OCI-LY1 (cell line): ENCODE data around the gene RBM20.

ENCODE experiments used
- H2AFZ ChIP-seq: fragments of 200-600 bp; sonication (generic), shearing (Covaris generic); 2 replicates; pipeline ENCODE4 v1.6.0; 2014; ENCODE audit warnings: antibody characterized with exemption, mild to moderate bottlenecking, low read length
- H3F3A ChIP-seq: fragments of 200-600 bp; sonication (generic), shearing (Covaris generic); 2 replicates; pipeline ENCODE4 v1.6.0; 2014; ENCODE audit warnings: mild to moderate bottlenecking, antibody characterized with exemption, low read length, moderate library complexity; ENCODE audit not compliant: insufficient read depth
- H3K27ac ChIP-seq: fragments of 200-600 bp; sonication (generic); 2 replicates; pipeline ENCODE4 v1.5.1; 2014; ENCODE audit warnings: low read length, mixed run types, mild to moderate bottlenecking, low read depth; ENCODE audit not compliant: poor library complexity, severe bottlenecking
- H3K27me3 ChIP-seq: fragments of 200-600 bp; sonication (generic); 2 replicates; pipeline ENCODE4 v1.6.0; 2014; ENCODE audit warnings: antibody characterized with exemption, mild to moderate bottlenecking, low read length, moderate library complexity; ENCODE audit not compliant: insufficient read depth
- H3K36me3 ChIP-seq: fragments of 200-600 bp; sonication (generic); 2 replicates; pipeline ENCODE4 v1.6.1; 2014; ENCODE audit warnings: mild to moderate bottlenecking, antibody characterized with exemption, low read length, moderate library complexity, mixed read lengths; ENCODE audit not compliant: insufficient read depth
- H3K4me1 ChIP-seq: fragments of 200-600 bp; sonication (generic); 2 replicates; pipeline ENCODE4 v1.5.1; 2014; ENCODE audit warnings: mild to moderate bottlenecking, low read length, moderate library complexity; ENCODE audit not compliant: insufficient read depth, severe bottlenecking
- H3K4me2 ChIP-seq: fragments of 200-600 bp; sonication (generic), shearing (Covaris generic); 2 replicates; pipeline ENCODE4 v1.6.1; 2014; ENCODE audit warnings: low read length
- H3K4me3 ChIP-seq: fragments of 200-600 bp; sonication (generic); 2 replicates; pipeline ENCODE4 v1.5.1; 2014; ENCODE audit warnings: low read length, low read depth, mild to moderate bottlenecking, mixed read lengths; ENCODE audit not compliant: poor library complexity, severe bottlenecking
- H3K79me2 ChIP-seq: fragments of 200-600 bp; shearing (Covaris generic); 2 replicates; pipeline ENCODE4 v1.6.1; 2016; ENCODE audit warnings: mixed run types, low read length, mixed read lengths; ENCODE audit not compliant: insufficient read depth
- H3K9ac ChIP-seq: fragments of 200-600 bp; sonication (generic), shearing (Covaris generic); 2 replicates; pipeline ENCODE4 v1.6.1; 2014; ENCODE audit warnings: mild to moderate bottlenecking, low read length, mixed read lengths
- H3K9me2 ChIP-seq: fragments of 200-600 bp; sonication (generic), shearing (Covaris generic); 2 replicates; pipeline ENCODE4 v1.6.1; 2014; ENCODE audit warnings: low read depth, mild to moderate bottlenecking, low read length, mixed read lengths
- H3K9me3 ChIP-seq: fragments of 200-600 bp; shearing (Covaris generic); 2 replicates; pipeline ENCODE4 v1.6.1; 2014; ENCODE audit warnings: low read length, mixed read lengths
- H4K20me1 ChIP-seq: fragments of 200-600 bp; sonication (generic), shearing (Covaris generic); 2 replicates; pipeline ENCODE4 v1.6.0; 2016; ENCODE audit warnings: mild to moderate bottlenecking, low read length; ENCODE audit not compliant: insufficient read depth
- EZH2 ChIP-seq: fragments of 200-600 bp; sonication (generic), shearing (Covaris generic); IDR thresholded peaks from 2 replicates; pipeline ENCODE4 v1.8.0; 2017; ENCODE audit warnings: borderline replicate concordance, mixed run types, mild to moderate bottlenecking, antibody characterized with exemption, low read length, moderate library complexity, mixed read lengths
- TF ChIP-seq, protein P1 (sequence below): fragments of 200-600 bp; sonication (generic), shearing (Covaris generic); IDR thresholded peaks from 2 replicates; pipeline ENCODE4 v1.5.1; 2017; ENCODE audit warnings: mild to moderate bottlenecking, antibody characterized with exemption, low read length, moderate library complexity, mixed read lengths

Gene RBM20

DNA sequence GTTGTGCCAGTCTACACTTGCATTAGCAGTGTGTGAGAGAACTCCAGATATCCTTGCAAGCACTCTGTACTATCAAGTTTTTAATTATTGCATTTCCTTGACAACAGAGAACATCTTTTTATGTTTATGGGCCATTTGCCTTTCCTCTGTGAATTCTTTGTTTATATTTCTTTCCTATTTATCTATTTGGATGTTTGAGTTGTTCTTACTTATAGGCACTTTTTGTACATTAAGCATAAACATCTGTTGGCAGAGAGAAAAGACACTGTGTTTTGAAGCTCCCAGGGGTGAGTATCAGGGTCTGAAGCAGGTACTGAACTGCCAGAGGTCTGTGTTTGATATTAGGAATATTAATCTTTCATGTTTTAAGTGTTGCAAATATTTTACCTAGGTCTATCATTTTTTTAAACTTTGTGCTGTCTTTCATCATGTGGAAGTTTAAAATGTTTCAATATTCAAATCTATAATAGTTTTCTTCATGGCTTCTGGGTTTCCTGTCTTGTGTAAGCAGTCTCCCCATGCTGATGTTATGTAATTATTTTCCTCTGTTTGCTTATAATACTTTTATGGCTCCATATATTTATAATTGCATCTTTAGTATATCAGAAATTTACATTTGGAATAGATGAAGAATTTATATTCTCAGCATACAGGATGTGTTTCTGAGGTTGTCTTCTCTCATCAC, 209.9 kb downstream of the RBM20 start:
- Histone ChIP-seq H3F3A (0 out of 2 replicates have a peak, but pooled peaks cover 3% of the 10 kb centered on the region), H3K4me1 (peaks cover 43% of the 10 kb centered on the region), H3K9me2 (no peaks in the 10 kb centered on the region), H3K9me3 (no peaks in the 10 kb centered on the region), H3K4me3 (no peak overlapping the region), H2AFZ (no peak overlapping the region), H3K27me3 (no peaks in the 10 kb centered on the region), H3K36me3 (no peaks in the 10 kb centered on the region), H3K9ac (no peak overlapping the region), H3K27ac (peak overlapping the region; percentile 2), H3K4me2 (no peak overlapping the region), H3K79me2 (no peaks in the 10 kb centered on the region), H4K20me1 (no peaks in the 10 kb centered on the region)
- TF ChIP-seq EZH2, result no peak
- TF ChIP-seq, protein P1, sequence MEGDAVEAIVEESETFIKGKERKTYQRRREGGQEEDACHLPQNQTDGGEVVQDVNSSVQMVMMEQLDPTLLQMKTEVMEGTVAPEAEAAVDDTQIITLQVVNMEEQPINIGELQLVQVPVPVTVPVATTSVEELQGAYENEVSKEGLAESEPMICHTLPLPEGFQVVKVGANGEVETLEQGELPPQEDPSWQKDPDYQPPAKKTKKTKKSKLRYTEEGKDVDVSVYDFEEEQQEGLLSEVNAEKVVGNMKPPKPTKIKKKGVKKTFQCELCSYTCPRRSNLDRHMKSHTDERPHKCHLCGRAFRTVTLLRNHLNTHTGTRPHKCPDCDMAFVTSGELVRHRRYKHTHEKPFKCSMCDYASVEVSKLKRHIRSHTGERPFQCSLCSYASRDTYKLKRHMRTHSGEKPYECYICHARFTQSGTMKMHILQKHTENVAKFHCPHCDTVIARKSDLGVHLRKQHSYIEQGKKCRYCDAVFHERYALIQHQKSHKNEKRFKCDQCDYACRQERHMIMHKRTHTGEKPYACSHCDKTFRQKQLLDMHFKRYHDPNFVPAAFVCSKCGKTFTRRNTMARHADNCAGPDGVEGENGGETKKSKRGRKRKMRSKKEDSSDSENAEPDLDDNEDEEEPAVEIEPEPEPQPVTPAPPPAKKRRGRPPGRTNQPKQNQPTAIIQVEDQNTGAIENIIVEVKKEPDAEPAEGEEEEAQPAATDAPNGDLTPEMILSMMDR, result no peak

DNA sequence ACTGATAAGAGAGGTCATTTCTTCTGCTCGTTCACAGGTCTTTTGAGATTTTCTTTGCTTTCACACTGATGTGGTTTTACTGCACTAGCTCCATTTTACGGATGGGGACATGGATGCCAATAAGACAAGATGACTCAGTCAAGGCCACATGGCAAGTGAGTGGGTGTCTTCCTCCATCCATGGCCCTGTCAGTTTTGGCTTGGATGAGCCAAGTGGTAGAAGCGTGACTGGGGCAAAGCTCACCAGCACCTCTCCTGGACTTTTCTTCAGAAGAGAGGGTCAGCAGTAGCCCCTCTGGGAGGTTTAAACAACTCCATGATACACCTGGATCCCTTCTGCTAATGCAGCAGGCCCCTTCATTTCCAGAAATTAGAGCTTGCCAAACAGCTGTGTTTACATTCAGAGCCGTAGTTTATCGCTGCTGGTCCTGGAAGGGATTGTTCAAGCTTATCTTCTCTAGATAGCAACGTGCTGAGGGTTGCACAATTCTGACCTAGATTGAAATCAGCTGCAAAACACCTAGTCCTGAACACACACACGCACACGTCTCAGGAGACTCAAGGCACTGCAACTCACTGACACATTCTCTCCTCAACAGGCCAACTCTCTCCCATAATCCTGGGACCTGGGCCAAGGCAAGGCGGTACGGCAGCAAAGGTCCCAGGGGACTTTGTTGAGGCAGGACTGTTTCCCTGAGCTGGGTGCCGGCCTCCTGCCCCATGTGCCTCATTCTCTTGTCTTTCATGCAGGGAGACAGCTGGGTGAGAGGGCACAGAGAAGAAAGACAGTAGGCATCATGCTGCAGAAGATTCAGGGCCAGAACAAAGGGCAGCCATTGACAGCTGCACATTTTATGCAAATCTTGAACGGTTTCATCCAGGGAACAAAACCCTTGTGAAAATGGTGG, 213.4 kb downstream of the RBM20 start:
- Histone ChIP-seq H4K20me1 (no peaks in the 10 kb centered on the region), H3K4me3 (peak overlapping the region; percentile 12), H3K9ac (peak overlapping the region; percentile 59), H3K9me2 (no peaks in the 10 kb centered on the region), H3K4me2 (peak overlapping the region; percentile 55), H3K4me1 (peaks cover 69% of the 10 kb centered on the region), H3K36me3 (no peaks in the 10 kb centered on the region), H3K79me2 (no peaks in the 10 kb centered on the region), H3K27me3 (no peaks in the 10 kb centered on the region), H2AFZ (no peak overlapping the region), H3K9me3 (no peaks in the 10 kb centered on the region), H3F3A (peaks cover 9% of the 10 kb centered on the region; the same call in 1 of the 2 replicates), H3K27ac (peak overlapping the region; percentile 99)
- no peak for TF ChIP-seq EZH2
- TF ChIP-seq, protein P1, result no peak

DNA sequence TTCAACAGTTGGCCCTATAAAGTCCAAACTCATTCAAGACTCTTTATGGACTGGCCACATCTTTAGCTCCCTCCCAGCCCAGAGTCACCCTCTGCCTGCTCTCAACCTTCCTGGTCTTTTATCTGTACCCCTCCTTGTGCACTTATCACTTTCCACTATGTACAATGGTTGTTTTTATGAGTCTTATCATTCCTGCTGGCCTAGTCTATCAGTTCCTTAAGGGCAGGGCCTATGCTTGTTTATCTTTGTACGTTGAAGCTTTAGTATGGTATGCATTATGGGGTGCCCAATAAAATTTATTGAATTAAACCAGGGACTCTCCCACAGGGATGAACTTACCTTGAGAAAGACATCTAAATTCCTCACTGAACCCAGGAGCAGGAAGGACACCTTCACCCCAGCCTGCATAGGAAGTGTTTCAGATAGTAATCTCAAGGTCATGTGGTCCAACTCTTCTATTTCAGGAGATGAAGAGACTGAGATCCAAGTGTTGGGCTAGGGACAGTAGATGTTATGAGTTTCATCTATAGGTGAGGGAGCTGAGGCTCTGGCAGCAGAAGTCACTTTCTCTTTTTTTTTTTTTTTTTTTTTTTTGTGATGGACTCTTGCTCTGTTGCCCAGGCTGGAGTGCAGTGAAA, 214.3 kb downstream of the RBM20 start:
- Histone ChIP-seq H3K9me3 (no peaks in the 10 kb centered on the region), H3K27me3 (no peaks in the 10 kb centered on the region), H3K4me2 (peak overlapping the region; percentile 55; the same call in 1 of the 2 replicates), H3K4me1 (peaks cover 69% of the 10 kb centered on the region), H3K9me2 (no peaks in the 10 kb centered on the region), H2AFZ (no peak overlapping the region), H3K79me2 (no peaks in the 10 kb centered on the region), H3K4me3 (peak overlapping the region; percentile 12), H3K36me3 (no peaks in the 10 kb centered on the region), H3K9ac (peak overlapping the region; percentile 59), H3K27ac (peak overlapping the region; percentile 99), H3F3A (peaks cover 9% of the 10 kb centered on the region; the same call in 1 of the 2 replicates), H4K20me1 (no peaks in the 10 kb centered on the region)
- no peak for TF ChIP-seq EZH2
- TF ChIP-seq, protein P1, result no peak
